Measurements from ENCODE around the gene ZNF681. TPM values are rescaled to one million over a fixed set of nuclear protein-coding genes. Genes with fewer than 3 reads are reported as not detected.
"Not testable (repeated sequence)": the region's sequence is repeated elsewhere in the genome, so short reads cannot be mapped to it uniquely, and the experiment has no call there.

The ZNF681 gene
- total RNA-seq (2014; rRNA removed; shearing (Covaris generic)): 2.8 and 5.4 TPM in 2 replicates

GRCh38 chr19:23758187-23759074 lies at the start of gene ZNF681:
ZNF681 (minus strand) TSS chr19:23758891; CDS start chr19:23758749, 142 bp downstream.
- DNase-seq (ENCODE audit: low spot score): peak; percentile 95

- no peak for DNase-seq (ENCODE audit: low spot score)
Measured at GRCh38 chr19:23804676-23805075, 46.0 kb upstream of the ZNF681 start.

GRCh38 chr19:23802290-23802689 lies 43.6 kb upstream of the ZNF681 start:
- no peak for DNase-seq (ENCODE audit: low spot score)

- no peak for DNase-seq (ENCODE audit: low spot score)
Measured at GRCh38 chr19:23801803-23802202, 43.1 kb upstream of the ZNF681 start.

- DNase-seq (ENCODE audit: low spot score): no peak
Measured at GRCh38 chr19:23800868-23801267, 42.2 kb upstream of the ZNF681 start.

GRCh38 chr19:23800271-23800670 lies 41.6 kb upstream of the ZNF681 start:
- no peak for DNase-seq (ENCODE audit: low spot score)

- DNase-seq (ENCODE audit: low spot score): no peak
Measured at GRCh38 chr19:23799321-23799720, 40.6 kb upstream of the ZNF681 start.

- no peak for DNase-seq (ENCODE audit: low spot score)
Measured at GRCh38 chr19:23795462-23795861, 36.8 kb upstream of the ZNF681 start.

- DNase-seq (ENCODE audit: low spot score): no peak
Measured at GRCh38 chr19:23792784-23793183, 34.1 kb upstream of the ZNF681 start.

- DNase-seq (ENCODE audit: low spot score): no peak
Measured at GRCh38 chr19:23790641-23791488, 32.2 kb upstream of the ZNF681 start.

- no peak for DNase-seq (ENCODE audit: low spot score)
Measured at GRCh38 chr19:23789246-23789645, 30.6 kb upstream of the ZNF681 start.

- DNase-seq (ENCODE audit: low spot score): no peak
Measured at GRCh38 chr19:23788411-23788810, 29.7 kb upstream of the ZNF681 start.

- peak; percentile 86 for DNase-seq (ENCODE audit: low spot score)
Measured at GRCh38 chr19:23787106-23787505, 28.4 kb upstream of the ZNF681 start.

GRCh38 chr19:23785982-23786381 lies 27.3 kb upstream of the ZNF681 start:
- DNase-seq (ENCODE audit: low spot score): no peak

- DNase-seq (ENCODE audit: low spot score): no peak
Measured at GRCh38 chr19:23784274-23784673, 25.6 kb upstream of the ZNF681 start.

GRCh38 chr19:23783636-23784035 lies 24.9 kb upstream of the ZNF681 start:
- DNase-seq (ENCODE audit: low spot score): no peak

GRCh38 chr19:23779645-23780044 lies 21.0 kb upstream of the ZNF681 start:
- DNase-seq (ENCODE audit: low spot score): no peak

GRCh38 chr19:23778566-23778965 lies 19.9 kb upstream of the ZNF681 start:
- DNase-seq (ENCODE audit: low spot score): no peak

- DNase-seq (ENCODE audit: low spot score): not testable (repeated sequence)
Measured at GRCh38 chr19:23778036-23778435, 19.3 kb upstream of the ZNF681 start.

- DNase-seq (ENCODE audit: low spot score): no peak
Measured at GRCh38 chr19:23777216-23777615, 18.5 kb upstream of the ZNF681 start.

GRCh38 chr19:23776507-23777205 lies 18.0 kb upstream of the ZNF681 start:
- DNase-seq (ENCODE audit: low spot score): no peak

GRCh38 chr19:23774524-23774971 lies 15.9 kb upstream of the ZNF681 start:
- no peak for DNase-seq (ENCODE audit: low spot score)
